H1 (cell line): ENCODE measurements around the gene GNAL. TPM values are rescaled to one million over a fixed set of nuclear protein-coding genes. Genes with fewer than 3 reads are reported as not detected.

Source experiments
- CBX5 ChIP-seq: fragments of 300-800, 300-1000 bp; sonication (generic); IDR thresholded peaks from 2 replicates; pipeline ENCODE4 v1.7.1; 2016; ENCODE audit warnings: antibody characterized with exemption, low read length, low read depth
- CHD2 ChIP-seq: IDR thresholded peaks from 2 replicates; pipeline ENCODE4 v1.6.1; 2012; ENCODE audit warnings: low read length, improper control_type of control experiment
- CTBP2 ChIP-seq: IDR thresholded peaks from 2 replicates; pipeline ENCODE4 v1.7.0; 2011; ENCODE audit warnings: borderline replicate concordance, mild to moderate bottlenecking, moderate library complexity, mixed read lengths, low read length; ENCODE audit not compliant: insufficient read depth, insufficient read length
- EGR1 ChIP-seq: IDR thresholded peaks from 2 replicates; pipeline ENCODE4 v1.6.1; 2011; ENCODE audit warnings: low read depth, low read length, borderline replicate concordance
- FOSL1 ChIP-seq: IDR thresholded peaks from 2 replicates; pipeline ENCODE4 v1.6.1; 2011; ENCODE audit warnings: mild to moderate bottlenecking, low read depth, low read length, moderate library complexity; ENCODE audit not compliant: insufficient read depth
- SP1 ChIP-seq: IDR thresholded peaks from 2 replicates; pipeline ENCODE4 v1.6.1; 2011; ENCODE audit warnings: low read depth, low read length
- polyA plus RNA-seq, 7 experiments: library from polyadenylated mRNA; depleted of rRNA in 3 of 7; stranded (reverse) in 5 of 7; unstranded in 2 of 7; fragments of >200 nt in 5 of 7; fragments of 200-250 nt in 2 of 7; gene quantifications; 1 replicate in 5 of 7; 2 replicates in 1 of 7; 4 replicates in 1 of 7; pipeline versions ENCODE4 v1.2.1 to v1.2.3, GENCODE V29; 2011 to 2013; ENCODE audit warnings: missing spikeins in 2 of 7, mixed read lengths in 2 of 7
- total RNA-seq: library from RNA; stranded (reverse); fragmentation: NEBNext Ultra II Directional; extraction: Animal tissue kit (Norgen Biotek cat#: 25700); gene quantifications from 2 replicates; pipeline ENCODE4 v1.2.1, GENCODE V29; 2021
- TF ChIP-seq, protein P1 (sequence below): IDR thresholded peaks from 2 replicates; pipeline ENCODE4 v1.6.1; 2012; ENCODE audit warnings: inconsistent platforms

Gene GNAL
- total and polyA plus RNA-seq, 2 of the 8 experiments (the other 6 are each of a cell fraction or from before 2014, with no cell fraction given): 13.2 to 18.3 TPM

DNA sequence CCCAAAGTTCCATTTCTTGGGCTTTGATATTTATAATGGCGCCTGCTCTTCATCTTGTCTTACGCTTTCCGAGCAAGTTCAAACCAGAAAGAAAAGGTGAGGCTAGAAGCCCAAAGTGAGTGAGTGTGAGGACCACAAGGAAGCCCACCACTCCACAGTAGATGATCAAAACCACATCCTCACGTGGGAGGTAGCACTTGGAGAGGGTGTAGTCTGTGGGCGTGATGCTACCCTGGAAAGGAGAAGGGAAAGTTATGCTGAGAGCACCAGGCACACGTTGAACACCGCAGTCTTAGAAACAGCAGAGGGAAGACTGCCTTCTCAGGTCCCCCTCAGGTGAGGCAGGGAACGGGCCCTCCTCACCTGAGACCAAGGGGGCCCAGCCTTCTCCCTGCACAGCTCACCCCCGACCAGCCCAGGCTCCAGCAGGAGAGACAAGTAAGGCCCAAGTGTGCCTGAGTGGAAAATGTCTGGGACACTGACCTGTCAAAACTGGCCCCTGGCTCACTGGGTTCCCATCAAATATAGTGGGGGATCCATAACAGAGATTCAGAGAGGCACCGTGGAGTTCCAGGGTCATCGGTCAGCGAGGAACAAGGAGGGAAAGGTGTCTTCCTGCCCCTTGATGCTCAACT lies 195.4 kb downstream of the GNAL start (continued):
- TF ChIP-seq CTBP2: no peak
- TF ChIP-seq CBX5: no peak
- TF ChIP-seq SP1: no peak
- TF ChIP-seq, protein P1, sequence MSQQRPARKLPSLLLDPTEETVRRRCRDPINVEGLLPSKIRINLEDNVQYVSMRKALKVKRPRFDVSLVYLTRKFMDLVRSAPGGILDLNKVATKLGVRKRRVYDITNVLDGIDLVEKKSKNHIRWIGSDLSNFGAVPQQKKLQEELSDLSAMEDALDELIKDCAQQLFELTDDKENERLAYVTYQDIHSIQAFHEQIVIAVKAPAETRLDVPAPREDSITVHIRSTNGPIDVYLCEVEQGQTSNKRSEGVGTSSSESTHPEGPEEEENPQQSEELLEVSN: no peak
- TF ChIP-seq FOSL1: no peak
- no peak for TF ChIP-seq CHD2
- no peak for TF ChIP-seq EGR1
